ENCODE data around the gene AK1. TPM values are rescaled to one million over a fixed set of nuclear protein-coding genes. Genes with fewer than 3 reads are reported as not detected.

Gene AK1, protein sequence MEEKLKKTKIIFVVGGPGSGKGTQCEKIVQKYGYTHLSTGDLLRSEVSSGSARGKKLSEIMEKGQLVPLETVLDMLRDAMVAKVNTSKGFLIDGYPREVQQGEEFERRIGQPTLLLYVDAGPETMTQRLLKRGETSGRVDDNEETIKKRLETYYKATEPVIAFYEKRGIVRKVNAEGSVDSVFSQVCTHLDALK
- 416 TPM for total RNA-seq

DNA sequence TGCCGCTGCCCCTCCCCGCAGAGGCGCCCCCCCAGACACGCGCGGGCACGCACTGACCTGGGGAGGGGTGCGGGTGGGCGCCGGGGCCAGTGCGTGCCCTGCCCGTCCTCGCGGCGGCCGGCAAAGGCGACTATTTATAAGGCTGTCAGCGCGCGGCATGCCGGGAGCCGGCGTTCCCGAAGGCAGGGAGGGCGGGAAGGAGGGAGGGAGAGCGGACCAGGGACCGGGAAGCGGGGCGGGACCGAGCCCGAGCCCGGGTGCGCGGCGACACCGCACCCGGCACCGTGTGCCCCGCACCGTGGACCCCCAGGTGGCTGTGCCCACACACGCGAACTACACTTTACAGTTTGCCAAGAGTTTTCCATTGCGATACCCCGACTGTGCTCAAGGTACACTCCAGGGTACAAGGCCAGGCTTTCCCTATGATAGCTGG, at the start of gene AK1:
AK1 (minus strand) TSS at position 110 of the 433 bp plus-strand sequence. CDS start 3,058 bp downstream, outside the sequence.
- peak; percentile 91 for DNase-seq

DNA sequence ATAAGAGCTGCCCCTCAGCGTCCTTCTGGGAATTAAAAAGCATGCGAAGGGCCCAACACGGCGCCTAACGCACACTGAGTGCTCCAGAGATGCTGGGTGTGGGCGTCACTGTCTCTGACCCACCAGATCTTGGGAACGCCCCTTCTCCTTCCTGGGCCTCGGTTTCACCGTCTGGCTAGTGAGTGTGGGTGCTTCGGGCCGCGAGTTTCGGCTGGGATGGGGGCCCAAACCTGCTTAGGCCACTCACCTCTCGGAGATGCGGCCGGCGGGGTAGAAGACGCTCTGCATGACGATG, 49.4 kb upstream of the AK1 start:
- DNase-seq: no peak

DNA sequence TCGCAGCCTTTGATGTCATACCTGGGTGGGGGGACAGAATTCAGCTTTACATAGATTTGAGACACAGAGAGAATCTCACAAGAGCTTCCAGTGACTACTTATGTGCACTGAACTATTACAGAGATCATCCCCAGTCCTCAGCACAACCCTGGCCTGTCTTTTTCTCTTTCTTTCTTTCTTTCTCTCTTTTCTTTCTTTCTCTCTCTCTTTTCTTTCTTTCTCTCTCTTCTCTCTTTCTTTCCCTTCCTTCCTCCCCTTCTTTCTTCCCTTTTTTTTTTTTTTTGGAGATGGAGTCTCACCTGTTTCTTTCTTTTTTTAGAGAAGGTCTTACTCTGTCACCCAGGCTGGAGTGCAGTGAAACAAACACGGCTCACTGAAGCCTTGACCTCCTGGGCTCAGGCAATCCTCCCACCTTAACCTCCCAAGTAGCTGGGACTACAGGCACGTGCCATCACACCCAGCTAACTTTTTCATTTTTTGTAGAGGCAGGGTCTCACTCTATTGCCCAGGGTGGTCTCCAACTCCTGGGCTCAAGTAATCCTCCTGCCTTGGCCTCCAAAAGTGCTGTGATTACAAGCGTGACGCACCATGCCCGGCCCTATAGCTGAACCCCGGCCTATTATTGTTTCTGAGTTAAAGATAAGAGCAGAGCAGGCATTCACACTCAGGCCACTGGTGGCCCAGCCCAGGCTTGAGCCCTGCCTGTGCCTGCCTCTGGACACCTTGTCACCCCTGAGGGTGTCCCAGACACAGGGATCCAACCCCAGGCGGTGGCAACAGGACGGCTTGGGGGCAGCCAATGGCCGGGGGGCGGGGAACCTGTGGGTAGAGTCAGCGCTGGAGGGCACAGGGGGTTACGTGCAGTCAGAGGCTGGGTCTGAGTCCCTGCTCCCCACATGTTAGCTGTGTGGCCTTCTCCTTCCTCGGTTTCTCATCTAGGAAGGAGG, 48.8 kb upstream of the AK1 start:
- DNase-seq: no peak

DNA sequence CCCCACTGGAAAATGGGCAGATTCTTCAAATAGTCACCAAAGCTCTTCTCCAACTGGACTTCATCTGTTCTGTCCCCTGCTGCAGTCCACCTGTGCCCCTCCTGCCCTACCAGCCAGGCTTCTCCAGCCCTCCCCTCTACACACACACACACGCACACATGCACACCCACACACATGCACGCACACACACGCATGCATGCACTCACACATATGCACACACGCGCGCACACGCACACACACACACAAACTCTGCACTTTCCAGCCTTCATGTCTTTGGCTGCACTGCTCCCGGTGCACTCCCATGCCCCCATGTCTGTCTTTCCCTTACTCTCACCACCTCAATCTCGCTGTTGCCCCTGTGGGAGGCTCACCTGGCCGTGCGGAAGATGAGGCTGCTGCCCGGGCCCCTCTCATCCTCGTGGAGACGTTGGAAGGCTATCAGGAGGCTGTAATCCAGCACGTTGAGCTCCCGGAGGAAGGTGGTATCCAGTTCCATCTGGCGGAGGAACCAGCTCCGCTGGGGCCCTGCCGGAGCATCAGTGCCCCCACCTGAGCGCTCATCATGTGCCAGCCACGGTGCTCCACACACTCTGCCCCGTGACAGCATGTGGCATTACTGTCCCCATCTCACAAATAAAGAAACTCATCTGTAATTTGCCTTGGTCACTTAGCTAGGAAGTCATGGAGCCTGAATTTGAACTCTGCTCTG, 47.4 kb upstream of the AK1 start:
- DNase-seq: no peak

DNA sequence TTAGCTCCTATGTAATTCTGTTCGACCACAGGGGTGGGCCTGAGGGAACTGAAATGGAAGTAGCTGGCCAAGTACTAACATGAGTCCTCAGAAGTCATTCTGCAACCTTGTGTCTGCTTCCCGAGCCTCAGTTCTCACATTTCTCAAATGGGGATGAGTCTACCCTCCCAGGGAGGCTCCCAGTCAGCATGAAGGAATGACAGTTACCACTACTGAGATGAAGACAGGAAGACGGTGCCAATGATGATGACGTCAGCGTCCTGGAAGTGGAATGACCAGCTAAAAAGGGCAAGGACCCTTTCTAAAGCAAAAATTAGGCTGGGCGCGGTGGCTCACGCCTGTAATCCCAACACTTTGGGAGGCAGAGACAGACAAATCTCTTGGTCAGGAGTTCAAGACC, 46.3 kb upstream of the AK1 start:
- no peak for DNase-seq

DNA sequence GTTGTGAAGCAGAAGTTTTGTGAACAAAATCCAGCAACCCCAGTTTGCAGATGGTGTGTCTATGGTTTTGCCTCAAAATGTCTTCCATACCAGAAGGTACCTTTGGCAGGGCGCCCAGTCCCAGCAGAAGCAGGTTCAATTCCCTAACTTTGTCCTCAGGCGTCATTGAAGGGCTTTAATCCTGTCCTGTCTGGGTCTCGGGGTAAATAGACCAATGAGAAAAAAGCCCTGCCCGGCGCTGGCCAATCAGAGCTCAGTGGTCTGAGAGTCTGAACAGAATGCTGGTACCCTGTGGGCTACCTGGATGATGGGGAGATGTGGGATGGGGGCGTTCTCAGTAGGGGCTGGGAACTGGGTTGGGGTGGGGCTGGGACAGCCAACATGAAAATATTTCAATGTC, 45.6 kb upstream of the AK1 start:
- DNase-seq: no peak

DNA sequence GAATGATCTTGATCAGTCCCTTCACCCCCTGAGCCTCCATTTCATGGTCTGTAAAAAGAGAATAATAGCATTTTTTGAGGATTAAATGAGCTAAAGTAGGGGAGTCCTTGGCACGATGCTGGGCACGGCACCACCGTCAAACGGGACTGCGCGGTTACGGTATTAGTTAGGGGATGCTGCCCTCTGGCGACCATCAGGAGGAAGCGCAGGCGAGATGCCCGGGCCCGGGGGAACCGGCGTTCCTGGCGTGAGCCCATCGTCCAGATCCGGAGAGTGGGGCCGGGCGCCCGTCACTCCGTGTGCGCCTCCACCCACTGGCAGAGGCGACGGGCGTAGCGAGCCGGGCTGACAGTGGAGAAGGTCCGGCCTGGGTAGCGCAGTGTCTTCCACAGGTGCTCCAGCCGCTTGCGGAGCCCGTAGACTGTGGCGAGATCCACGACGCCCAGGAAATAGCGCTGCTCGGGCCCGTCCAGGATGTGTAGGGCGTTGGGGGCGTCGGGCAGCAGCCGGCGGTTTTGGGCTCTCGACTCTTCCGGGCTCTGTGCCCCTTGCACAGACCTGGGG, 44.2 kb upstream of the AK1 start:
- peak; percentile 72 for DNase-seq

DNA sequence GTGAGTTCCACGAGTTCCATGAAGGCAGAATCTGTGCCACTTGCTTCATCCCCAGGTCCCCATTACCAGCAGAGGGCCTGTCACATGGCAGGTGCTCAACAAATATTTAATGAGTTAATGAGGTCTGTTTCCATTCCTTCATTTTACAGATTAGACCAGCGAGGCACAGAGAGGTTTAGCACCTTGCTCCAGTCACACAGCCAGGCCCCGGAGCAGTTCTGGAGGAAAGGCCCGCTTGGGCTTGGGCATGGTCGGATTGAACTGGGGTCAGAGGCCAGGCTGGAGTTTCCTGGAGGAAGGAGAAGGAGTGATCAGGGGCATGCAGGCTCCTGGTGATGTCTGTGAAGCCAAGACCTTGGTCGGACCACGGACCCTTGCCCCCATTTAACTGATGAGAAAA, 43.3 kb upstream of the AK1 start:
- no peak for DNase-seq

DNA sequence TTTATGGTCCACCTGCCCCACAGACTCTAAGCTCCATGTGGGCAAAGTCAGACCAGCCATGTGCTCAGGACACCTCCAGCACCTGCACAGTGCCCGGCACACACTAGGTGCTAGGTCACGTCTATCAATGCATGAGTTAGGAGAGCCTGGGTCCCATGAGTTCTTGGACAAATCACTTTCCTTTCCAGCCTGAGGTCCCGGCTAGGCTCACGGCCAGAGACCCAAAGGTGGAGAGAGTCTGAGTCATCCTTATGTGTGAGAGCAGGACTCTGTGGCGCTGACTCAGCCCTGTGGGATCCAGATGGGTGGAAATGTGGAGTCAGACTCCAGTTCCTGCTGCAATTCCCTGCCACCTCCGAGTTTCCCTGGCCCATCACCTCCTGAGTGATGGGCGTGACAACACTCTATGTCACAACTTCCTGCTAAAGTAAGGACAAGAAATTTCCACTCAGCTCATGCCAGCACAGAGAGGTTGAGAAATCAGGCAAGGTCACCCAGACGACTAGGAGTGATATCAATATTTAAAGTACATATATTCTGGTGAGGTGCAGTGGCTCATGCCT, 41.9 kb upstream of the AK1 start:
- no peak for DNase-seq

DNA sequence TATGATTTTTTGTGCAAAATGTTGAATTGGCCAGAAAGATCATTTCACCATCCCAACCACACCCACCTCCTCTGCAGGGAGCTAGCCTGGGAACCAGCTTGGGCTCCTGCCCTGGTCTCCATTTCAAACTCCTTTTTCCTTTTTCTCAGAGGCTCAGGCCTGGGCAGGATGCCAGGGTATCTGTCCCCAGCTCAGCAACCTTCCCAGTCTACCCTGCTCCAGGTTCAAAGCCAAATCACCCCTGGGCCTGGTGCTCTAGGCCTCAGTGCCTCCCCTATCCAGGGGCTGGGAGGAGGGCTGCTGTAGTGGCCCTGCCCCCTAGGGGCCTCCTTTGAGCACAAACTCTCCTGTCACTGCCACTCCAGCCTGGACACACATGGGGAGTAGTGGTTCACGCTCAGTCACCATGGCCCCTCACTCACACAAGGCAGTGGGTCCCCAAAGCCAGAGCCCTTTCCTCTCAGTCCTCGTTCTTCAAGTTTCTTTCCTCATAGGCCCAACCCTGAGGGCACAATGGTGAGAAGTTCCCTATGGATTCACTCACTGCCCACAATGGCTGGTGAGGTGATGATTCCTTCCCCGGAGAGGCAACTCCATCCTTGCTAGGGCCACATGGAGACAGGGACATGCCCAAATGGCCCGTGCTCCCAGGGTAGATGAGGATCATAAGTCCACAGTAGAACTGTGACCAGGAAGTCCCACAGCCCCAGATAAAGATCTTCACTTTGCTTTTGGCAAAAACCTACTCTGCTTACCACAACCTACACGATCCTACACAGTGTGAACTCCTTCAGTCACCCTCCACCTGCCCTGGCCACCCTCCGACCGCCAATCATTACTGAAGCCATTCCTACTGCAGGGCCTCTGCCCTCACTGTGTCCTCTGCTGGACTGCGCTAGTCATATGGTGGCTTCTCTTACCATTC, 41.0 kb upstream of the AK1 start:
- no peak for DNase-seq

DNA sequence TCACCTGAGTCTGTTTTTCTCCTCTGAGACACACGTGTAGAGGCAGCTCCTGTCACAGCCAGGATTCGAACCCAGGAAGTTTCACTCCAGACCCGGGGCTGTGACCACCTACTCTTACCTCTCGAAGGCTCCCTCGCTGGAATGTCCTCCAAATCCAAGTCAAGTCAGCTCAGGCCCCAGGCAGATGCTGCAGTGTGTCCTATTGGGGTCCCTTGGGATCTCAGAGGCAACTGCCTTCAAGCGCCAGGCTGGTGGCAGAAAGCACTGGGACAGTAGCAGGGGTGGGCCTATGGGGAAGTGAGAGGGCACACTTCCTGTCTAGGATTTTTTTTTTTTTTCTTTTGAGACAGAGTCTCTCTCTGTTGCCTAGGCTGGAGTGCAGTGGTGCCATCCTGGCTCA, 40.1 kb upstream of the AK1 start:
- no peak for DNase-seq

DNA sequence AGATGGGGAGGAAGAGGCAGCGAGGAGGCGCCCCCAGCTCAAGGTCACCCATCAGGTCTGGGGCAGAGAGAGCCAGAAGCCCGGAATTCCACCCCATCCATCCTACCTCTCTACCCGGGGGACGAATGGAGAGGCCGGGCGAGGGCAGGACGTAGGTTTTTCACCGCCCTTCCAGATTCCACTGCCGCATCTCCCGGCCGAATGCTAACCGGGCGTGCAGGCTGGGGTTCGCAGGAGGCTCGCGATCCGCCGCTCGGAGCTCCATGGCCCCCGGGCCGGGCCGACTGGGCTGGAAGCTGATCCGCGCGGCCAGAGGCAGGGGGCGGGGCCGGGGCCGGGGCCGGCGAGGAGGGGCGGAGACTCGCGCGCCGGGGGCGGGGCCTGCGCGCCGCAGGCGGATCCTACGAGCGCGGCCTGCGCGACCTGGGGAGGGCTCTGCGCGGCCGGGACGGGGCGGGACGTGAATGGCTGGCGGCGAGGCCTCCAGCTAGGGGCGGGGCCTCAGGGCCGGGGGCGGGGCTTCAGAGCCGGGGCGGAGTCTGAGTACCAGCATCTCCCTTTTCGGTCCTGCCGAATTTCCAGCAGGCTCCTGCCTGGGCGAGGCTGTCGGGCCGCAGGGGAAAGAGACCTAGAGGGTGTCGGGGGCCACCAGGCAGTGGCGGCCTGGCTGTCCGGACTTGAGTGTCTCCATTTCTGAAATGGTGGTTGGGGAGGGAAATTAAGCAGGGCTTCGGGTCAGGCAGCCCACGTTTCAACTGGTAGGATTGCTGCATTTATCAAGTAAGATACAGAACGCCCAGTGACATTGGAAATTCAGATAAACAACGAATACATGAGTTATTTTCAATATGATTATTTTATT, 39.5 kb upstream of the AK1 start, which contains the start of gene ST6GALNAC4:
ST6GALNAC4 (minus strand) TSS at position 322 of the 862 bp plus-strand sequence. CDS start 622 bp downstream, outside the sequence.
- peak; percentile 96 for DNase-seq

DNA sequence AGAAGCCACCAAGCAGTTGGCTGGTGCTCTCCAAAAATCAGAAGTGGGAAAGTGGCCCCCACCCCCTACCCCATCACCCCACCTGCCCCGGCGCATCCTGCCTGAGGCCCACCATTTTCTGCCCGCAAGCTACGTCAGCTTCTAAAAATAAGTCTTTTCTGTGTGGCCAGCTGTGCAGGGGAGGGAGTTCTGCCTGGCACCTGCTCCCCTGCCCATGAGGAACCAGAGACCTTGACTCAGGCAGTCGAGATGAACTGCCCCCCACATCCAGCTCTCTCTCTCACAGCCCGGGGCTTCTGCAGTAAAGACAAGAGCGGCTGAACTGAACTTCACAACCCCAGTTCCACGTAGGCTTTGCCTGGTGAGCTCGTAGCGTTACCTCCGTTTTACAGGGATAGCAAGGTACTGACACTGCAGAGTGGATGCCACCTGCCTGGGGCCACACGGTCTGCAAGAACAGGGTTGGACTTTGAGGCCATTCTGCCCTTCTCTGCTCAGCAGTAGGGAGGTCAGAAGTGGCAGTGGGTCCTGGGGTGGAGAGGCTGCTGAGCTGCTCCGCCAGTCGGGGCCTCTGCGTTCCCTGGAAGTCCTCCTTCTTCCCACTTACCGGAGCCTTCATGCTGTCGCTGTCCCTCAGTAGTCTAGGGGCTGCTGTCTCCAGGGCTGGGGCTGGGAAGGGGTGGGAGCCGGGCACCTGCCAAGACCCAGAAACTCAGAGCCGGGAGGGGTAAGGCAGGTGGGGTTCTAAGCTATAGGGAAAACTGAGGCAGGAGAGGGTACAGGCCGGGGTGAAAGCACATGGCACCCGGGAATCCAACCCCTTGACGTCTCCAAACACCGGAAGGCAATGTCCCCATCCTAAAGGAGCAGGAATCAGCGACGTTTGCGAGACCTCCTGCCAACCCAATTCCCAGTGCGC, 38.6 kb upstream of the AK1 start:
- peak; percentile 65 for DNase-seq

DNA sequence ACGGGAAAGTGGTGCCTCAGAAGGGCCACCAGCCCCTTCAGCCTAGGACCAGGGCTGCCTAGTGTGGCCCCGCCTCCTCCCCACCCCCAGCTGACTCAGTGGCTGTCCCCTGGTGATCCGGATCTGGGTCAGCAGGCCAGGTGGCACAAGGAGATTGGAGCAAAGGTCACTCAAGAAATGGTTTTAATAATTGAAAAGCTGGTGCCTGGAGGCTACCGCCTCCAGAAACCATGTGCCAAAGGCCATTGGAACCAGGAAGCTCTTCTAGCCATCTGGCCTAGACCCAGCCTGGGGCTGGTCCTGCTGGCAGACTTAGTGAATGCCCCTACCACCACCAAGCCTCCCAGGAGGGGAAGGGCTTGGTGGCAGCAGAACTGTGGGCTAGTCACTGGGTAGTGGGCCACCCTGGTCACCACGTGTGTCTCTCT, 37.9 kb upstream of the AK1 start:
- no peak for DNase-seq

DNA sequence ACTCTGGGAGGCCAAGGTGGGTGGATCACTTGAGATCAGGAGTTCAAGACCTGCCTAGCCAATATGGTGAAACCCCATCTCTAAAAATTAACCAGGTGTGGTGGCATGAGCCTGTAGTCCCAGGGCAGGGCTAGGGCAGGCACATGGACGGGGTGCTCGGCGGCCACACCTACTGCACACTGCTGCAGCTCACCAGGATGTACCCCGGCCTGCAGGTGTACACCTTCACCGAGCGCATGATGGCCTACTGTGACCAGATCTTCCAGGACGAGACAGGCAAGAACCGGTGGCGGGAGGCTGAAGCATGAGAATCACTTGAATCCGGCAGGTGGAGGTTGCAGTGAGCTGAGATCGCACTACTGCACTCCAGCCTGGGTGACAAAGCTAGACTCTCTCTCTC, 36.2 kb upstream of the AK1 start:
- no peak for DNase-seq

DNA sequence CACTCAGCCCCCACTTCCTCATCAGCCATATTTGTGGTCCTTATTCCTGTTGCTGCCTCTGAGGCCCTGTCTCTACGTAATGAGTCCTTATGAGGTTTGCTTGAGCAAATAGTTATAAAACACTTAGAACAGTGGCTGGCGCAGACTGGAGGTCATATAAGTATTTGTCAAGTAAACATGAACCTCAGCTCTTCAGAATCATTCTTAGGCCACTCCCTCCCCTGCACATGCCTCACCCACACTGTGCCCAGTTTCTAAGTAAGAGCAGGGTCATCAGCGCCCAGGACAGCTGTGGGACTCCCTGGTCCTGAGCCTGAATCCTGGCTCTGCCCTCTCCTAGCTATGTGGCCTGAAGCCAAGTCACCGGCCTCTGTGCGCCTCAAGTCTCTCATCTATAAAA, 35.4 kb upstream of the AK1 start:
- no peak for DNase-seq

DNA sequence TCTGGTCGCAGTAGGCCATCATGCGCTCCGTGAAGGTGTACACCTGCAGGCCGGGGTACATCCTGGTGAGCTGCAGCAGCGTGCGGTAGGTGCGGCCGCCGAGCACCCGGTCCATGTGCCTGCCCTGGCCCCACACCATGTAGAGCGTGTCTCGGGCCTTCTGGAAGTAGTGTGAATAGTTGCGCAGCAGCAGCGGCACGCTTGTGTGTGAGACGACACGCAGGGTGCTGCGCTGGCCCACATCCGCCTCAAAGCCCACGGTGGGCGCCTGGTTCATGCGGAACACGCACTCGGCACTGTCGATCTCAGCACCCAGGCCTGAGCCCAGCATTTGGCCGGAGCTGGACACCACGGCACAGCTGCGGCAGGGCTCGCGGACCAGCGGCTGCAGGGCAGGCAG, 34.8 kb upstream of the AK1 start:
- DNase-seq: no peak

DNA sequence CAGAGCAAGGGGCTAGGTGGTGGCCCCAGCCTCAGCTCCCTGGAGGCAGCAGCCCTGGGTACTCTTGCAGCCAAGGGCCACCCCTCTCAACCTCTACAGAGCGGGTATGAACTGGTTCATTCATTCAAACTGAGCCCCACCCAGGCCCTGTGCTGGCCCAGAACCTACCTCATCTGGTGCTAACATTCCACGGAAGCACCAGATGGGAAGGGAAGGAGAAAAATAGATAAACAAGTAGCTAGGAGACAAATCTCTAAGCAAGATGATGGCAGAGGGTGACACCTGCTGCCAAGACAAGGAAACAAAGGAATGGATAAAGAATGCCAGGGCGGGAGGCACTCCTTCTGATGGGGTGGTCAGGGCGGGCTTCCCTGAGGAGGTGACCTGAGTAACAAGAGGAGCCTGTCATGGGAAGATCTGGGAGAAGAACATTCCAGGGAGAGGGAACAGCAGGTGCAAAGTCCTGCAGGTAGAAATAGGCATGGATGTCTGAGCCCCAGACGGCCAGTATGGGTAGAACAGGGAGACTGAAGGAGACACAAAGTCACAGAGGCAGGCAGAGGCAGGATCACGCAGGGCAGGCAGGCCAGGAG, 33.2 kb upstream of the AK1 start:
- no peak for DNase-seq

DNA sequence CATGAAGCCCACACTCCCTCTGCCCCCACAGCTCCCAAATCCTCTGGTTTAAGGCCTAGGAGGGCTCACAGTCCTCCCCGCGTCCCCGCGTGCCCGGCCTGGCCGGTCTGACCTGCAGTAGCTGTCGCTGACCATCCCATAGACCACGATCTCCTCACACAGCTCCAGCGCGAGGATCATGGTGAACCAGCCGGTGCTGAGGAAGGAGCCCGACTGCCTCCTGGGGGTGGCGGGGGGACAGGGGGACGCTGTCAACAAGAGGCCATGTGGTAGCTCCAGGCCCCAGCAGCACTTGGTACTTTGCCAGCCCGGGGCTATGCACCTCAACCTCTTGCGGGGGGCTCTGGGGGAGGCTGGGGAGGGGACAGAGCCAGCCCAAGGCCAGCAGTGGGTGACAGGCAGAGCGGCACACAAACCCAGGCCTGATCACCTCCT, 32.4 kb upstream of the AK1 start:
- DNase-seq: no peak

Measured in tongue (tissue), 2 donors.